ENCODE data around the gene HYCC1.
A peak's percentile ranks its signal among the peaks of the same experiment; 100 is the strongest.

HYCC1 gene

GRCh38 chr7:23016345-23017253 lies 2.7 kb upstream of the HYCC1 start:
- Histone ChIP-seq H3K27ac (no peak overlapping the region), H2AFZ (no peak overlapping the region), H3K4me2 (ENCODE audit: low read length) (no peak overlapping the region), H3K79me2 (no peaks in the 10 kb centered on the region), H3K36me3 (ENCODE audit: control insufficient read depth, insufficient read depth, low read length) (no peaks in the 10 kb centered on the region), H3K9ac (no peak overlapping the region), H3K9me3 (ENCODE audit: control insufficient read depth, low read length) (no peaks in the 10 kb centered on the region), H3K4me1 (peaks cover 4% of the 10 kb centered on the region), H3K27me3 (ENCODE audit: control insufficient read depth, insufficient read depth, low read length) (no peaks in the 10 kb centered on the region), H3K4me3 (ENCODE audit: low read depth, low read length) (no peak overlapping the region)
- TF ChIP-seq, protein P1, sequence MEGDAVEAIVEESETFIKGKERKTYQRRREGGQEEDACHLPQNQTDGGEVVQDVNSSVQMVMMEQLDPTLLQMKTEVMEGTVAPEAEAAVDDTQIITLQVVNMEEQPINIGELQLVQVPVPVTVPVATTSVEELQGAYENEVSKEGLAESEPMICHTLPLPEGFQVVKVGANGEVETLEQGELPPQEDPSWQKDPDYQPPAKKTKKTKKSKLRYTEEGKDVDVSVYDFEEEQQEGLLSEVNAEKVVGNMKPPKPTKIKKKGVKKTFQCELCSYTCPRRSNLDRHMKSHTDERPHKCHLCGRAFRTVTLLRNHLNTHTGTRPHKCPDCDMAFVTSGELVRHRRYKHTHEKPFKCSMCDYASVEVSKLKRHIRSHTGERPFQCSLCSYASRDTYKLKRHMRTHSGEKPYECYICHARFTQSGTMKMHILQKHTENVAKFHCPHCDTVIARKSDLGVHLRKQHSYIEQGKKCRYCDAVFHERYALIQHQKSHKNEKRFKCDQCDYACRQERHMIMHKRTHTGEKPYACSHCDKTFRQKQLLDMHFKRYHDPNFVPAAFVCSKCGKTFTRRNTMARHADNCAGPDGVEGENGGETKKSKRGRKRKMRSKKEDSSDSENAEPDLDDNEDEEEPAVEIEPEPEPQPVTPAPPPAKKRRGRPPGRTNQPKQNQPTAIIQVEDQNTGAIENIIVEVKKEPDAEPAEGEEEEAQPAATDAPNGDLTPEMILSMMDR (IDR thresholded peaks at IDR 0.05), result no peak

DNA sequence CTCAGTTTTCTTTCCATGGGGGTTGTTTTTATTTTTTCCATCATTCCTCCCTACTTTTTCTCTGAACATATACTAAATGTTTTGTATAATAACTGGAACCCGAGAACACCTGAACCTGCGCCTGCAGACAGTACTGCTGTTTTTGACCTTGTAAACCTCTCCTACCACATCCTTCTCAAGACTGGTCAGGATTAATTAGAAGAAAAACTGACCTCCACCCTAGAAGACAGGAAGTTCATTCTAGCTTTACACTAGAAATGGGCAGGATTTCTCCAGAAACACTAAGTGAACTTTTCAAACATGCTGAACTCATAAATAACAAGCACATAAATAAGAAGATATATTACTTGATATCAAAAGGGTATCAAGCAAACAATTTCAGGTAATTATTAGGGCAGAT lies 751 bp upstream of the HYCC1 start:
- peak overlapping the region; percentile 90 for H2AFZ ChIP-seq
- H3K27ac ChIP-seq, result no peak overlapping the region
- peaks cover 4% of the 10 kb centered on the region for H3K4me1 ChIP-seq
- no peak overlapping the region for H3K4me2 ChIP-seq (ENCODE audit: low read length)
- H3K9ac ChIP-seq, result no peak overlapping the region
- TF ChIP-seq, protein P1 (IDR thresholded peaks at IDR 0.05), result no peak
- no peaks in the 10 kb centered on the region for H3K36me3 ChIP-seq (ENCODE audit: control insufficient read depth, insufficient read depth, low read length)
- no peaks in the 10 kb centered on the region for H3K9me3 ChIP-seq (ENCODE audit: control insufficient read depth, low read length)
- H3K4me3 ChIP-seq (ENCODE audit: low read depth, low read length), result no peak overlapping the region
- H3K27me3 ChIP-seq (ENCODE audit: control insufficient read depth, insufficient read depth, low read length), result no peaks in the 10 kb centered on the region
- no peaks in the 10 kb centered on the region for H3K79me2 ChIP-seq

DNA sequence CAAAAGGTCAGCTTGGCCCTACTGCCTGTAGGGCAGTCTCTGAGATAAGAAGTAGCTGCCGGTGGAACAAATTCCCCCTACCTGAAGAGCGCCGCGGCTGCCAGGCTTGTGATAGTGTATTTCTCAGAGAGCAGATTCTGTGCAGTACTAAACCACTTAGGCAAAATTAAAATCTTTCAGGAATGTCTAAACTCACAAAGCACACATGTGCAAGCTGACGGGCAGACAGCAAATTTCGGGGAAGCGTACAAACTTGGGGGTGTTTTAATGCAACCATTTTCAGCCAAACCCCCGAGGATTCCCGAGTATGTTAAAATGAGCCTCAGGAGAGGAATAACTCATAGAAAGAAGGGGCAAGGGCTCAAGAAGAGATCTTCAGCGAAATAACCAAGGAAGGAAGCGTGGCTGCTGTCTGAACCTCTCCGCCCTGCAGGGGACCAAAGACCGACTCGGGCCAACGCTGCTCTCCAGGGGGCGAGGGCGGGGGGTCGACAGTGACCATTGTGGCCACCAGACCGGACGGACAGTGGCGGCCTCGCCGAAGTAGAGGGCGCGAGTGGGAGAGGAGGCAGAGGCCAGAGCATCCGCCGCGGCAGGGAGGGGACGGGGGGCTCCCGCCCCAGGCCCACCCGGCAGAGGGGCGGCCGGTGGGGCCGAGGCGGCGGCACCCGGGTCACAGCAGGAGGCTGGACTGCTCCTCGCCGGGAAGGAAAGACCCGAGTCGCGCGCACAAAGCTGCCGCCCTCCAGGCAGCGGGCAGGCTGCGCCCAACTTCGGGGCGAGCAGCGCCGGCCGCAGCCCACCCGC lies 819 bp downstream of the HYCC1 start:
- Histone ChIP-seq H3K9ac (no peak overlapping the region), H3K9me3 (ENCODE audit: control insufficient read depth, low read length) (no peaks in the 10 kb centered on the region), H3K4me1 (peaks cover 4% of the 10 kb centered on the region), H2AFZ (peak overlapping the region; percentile 90), H3K79me2 (no peaks in the 10 kb centered on the region), H3K27ac (no peak overlapping the region), H3K4me3 (ENCODE audit: low read depth, low read length) (peak overlapping the region; percentile 63), H3K27me3 (ENCODE audit: control insufficient read depth, insufficient read depth, low read length) (no peaks in the 10 kb centered on the region), H3K36me3 (ENCODE audit: control insufficient read depth, insufficient read depth, low read length) (no peaks in the 10 kb centered on the region), H3K4me2 (ENCODE audit: low read length) (peak overlapping the region; percentile 94)
- TF ChIP-seq, protein P1 (IDR thresholded peaks at IDR 0.05), result no peak

GRCh38 chr7:23012186-23012585 lies 1.7 kb downstream of the HYCC1 start:
- TF ChIP-seq, protein P1 (IDR thresholded peaks at IDR 0.05), result no peak
- Histone ChIP-seq H3K9me3 (ENCODE audit: control insufficient read depth, low read length) (no peaks in the 10 kb centered on the region), H3K79me2 (no peaks in the 10 kb centered on the region), H3K4me3 (ENCODE audit: low read depth, low read length) (peak overlapping the region; percentile 63), H3K36me3 (ENCODE audit: control insufficient read depth, insufficient read depth, low read length) (no peaks in the 10 kb centered on the region), H3K9ac (no peak overlapping the region), H2AFZ (peak overlapping the region; percentile 90), H3K27ac (no peak overlapping the region), H3K27me3 (ENCODE audit: control insufficient read depth, insufficient read depth, low read length) (no peaks in the 10 kb centered on the region), H3K4me2 (ENCODE audit: low read length) (no peak overlapping the region), H3K4me1 (peaks cover 4% of the 10 kb centered on the region)
